H1 (cell line): Measurements from ENCODE around the gene ZNRF3. TPM values are rescaled to one million over a fixed set of nuclear protein-coding genes. Genes with fewer than 3 reads are reported as not detected.

Source experiments
- EZH2 ChIP-seq: fragments of 200-600 bp; sonication (generic); IDR thresholded peaks from 2 replicates; pipeline ENCODE4 v1.7.1; 2012; ENCODE audit warnings: low read depth, mild to moderate bottlenecking, moderate library complexity, low read length, inconsistent platforms; ENCODE audit not compliant: severe bottlenecking
- TBP ChIP-seq: IDR thresholded peaks from 2 replicates; pipeline ENCODE4 v1.6.1; 2011; ENCODE audit warnings: low read depth, low read length, improper control_type of control experiment
- polyA plus RNA-seq, 7 experiments: library from polyadenylated mRNA; depleted of rRNA in 3 of 7; stranded (reverse) in 5 of 7; unstranded in 2 of 7; fragments of >200 nt in 5 of 7; fragments of 200-250 nt in 2 of 7; gene quantifications; 1 replicate in 5 of 7; 2 replicates in 1 of 7; 4 replicates in 1 of 7; pipeline versions ENCODE4 v1.2.1 to v1.2.3, GENCODE V29; 2011 to 2013; ENCODE audit warnings: missing spikeins in 2 of 7, mixed read lengths in 2 of 7
- total RNA-seq: library from RNA; stranded (reverse); fragmentation: NEBNext Ultra II Directional; extraction: Animal tissue kit (Norgen Biotek cat#: 25700); gene quantifications from 2 replicates; pipeline ENCODE4 v1.2.1, GENCODE V29; 2021

Gene ZNRF3
- total and polyA plus RNA-seq, 2 of the 8 experiments (the other 6 are each of a cell fraction or from before 2014, with no cell fraction given), result 14.1 to 21.7 TPM

GRCh38 chr22:28935140-28935539, 51.8 kb downstream of the ZNRF3 start (continued):
- TF ChIP-seq EZH2 (no peak), TBP (no peak)
